Stimulated activated CD4-positive, alpha-beta T cell treated with anti-CD3 and anti-CD28 coated beads, TNF-alpha, amount 100 ng/mL, for 1 hour (primary cell): ENCODE measurements around the gene REPIN1.

Experiments used
- DNase-seq, 3 donors: peaks; one replicate each; pipeline ENCODE4 v3.0.0-alpha.2; 2020; ENCODE audit warnings: low read depth in 3 of 3, low spot score in 1 of 3

Gene REPIN1

DNA sequence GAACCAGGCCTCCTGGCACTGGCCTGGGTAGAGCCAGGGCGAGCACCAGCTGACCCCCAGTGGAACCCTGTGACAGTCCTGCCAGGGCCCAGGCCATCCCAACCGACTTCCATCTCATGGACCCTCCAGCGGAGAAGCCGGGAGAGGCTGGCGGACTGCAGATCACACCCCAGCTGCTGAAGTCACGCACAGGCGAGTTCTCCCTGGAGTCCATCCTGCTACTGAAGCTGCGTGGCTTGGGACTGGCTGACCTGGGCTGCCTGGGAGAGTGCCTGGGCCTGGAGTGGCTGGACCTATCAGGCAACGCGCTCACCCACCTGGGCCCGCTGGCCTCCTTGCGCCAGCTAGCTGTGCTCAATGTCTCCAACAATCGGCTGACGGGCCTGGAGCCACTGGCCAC lies 31.9 kb upstream of the REPIN1 start:
- DNase-seq, result no peak

- no peak for DNase-seq
Measured at GRCh38 chr7:150337179-150337578, 31.4 kb upstream of the REPIN1 start.

- no peak for DNase-seq
Measured at GRCh38 chr7:150337659-150338081, 31.0 kb upstream of the REPIN1 start.

DNA sequence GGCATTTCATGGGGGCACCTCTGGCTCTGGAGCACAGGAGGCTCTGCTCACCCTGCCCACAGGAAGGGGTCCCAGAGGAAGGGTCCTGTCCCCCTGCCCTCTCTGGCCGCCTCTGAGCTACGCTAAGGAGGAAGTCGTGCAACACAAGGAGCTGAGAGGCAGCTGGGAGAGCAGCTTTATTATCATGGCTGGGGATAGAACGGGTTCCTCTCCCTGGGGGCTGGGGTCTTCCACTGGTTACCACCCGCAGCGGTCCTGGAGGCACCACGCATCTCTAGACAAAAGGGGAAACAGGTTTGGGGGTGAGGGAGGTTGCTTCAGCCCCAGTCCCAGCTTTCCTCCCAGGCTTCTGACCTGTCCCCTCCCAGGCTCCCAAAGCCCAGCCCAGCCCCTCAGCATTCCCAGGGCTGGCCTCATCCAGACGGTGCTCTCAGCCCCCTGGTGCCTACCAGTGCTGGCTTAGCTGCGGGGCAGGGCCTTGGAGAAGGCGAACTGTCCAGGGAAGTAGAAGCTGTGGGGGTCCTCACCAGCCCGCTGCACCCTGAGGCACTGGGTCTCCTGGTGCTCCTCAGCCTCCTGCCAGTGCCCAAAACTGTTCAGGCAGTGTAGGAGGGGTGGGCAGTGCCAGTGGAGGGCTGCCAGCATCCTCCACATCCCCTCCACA lies 30.3 kb upstream of the REPIN1 start:
- no peak for DNase-seq

DNA sequence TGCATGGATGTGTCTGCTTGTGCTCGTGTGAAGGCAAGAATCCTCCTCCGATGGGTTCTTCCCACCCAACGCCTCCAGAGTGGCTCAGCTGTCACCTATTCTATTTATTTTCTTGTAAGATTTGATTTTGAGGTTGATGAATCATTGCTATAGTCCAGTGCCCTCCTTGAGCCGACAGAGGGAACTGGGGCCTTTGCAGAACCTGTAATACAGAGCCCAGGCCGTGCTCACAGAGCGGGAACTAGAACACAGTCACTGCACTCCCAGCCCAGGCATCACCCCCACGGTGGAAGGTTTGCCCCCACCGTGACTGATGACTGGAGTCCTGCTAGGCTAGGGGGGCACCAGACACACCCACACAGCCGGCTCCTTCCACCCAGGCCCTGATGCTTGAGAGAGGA lies 29.2 kb upstream of the REPIN1 start:
- no peak for DNase-seq

DNA sequence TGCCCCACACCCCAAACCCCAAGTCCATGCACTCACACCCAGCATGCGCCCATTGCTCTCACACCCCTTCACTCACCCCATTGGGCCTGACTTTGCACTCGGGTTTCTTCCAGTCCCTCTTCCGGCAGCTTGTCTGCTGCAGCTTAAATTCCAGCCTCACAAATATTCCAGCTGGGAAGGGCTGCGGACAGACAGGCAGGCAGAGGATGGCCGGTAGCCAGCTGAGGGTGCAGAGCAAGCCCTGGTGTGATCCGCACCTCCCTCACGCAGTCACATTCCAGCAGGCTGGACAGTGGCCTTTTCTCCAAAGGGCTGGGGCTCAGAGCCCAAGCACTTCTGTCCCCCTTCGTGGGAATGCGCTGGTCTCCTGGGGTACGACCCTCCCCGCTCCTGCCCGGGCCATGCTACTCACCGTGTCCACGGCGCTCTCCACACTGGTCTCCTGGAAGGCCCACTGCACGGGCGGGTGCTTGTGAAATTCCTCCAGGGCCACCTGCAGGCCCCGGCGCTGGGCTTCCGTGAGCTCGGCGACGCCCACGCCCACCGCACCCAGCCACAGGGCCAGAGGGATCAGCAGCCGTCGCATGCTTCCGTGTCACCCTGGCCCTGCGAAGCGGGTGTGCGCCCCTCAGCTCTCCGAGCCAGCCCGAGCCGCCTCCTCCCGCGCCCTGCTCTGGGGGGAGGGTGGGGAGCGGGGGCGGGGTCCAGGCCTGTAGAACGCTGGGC lies 28.4 kb upstream of the REPIN1 start:
- no peak for DNase-seq

- no peak for DNase-seq
Measured at GRCh38 chr7:150340875-150341262, 27.8 kb upstream of the REPIN1 start.

- DNase-seq, result no peak
Measured at GRCh38 chr7:150341263-150342120, 27.1 kb upstream of the REPIN1 start, which contains the start of gene RARRES2. RARRES2 (minus strand) TSS chr7:150341629; CDS start chr7:150340609, 1,020 bp downstream.

DNA sequence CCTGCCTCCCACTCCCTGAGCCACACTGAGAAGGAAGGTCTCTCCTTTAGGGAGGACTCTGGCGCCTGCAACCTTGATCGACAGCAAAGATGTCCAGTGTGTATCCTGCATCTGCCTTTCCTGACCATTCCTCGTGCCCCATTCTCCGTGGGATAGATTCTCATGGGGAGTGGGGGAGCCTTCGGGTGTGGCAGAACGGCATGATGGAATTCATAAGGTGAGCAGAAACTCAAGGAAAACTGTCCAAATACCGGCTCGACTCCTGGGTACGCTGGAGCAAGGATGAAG lies 26.6 kb upstream of the REPIN1 start:
- no peak for DNase-seq

DNA sequence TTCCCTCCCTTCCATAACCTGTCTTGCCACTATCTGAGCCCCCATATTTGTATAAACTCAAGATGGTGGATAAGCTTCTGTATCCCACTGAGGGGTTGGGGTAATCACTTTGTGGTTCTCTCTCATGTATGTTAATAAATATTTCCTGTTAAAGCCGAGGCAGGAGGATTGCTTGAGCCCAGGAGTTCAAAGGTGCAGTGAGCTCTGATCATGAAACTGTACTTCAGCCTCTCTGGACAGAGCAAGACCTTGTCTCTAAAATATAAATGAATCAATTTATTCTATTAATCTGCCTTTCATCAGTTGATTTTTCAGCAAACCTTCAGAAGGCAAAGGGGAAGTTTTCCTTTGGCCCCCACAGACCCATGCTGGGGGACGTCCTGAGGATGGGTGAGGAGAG lies 25.4 kb upstream of the REPIN1 start:
- no peak for DNase-seq

DNA sequence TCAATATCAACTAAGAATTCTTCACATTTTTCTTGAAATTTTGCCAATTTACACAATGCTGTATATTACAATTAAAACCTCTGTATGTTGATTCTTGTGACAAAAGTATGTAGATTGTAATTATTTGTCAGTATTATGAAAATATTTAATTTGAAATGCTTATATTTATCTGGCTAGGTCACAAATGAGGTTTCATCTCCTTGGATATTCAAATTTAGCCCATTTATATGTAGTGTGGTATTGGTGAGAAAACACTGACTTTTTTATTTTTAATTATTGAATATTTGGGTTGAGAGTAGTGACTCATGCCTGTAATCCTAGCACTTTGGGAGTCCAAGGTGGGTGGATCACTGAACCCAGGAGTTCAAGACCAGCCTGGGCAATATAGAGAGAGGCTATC lies 24.3 kb upstream of the REPIN1 start:
- no peak for DNase-seq

GRCh38 chr7:150345012-150345411 lies 23.6 kb upstream of the REPIN1 start:
- no peak for DNase-seq

GRCh38 chr7:150346922-150347321 lies 21.7 kb upstream of the REPIN1 start:
- no peak for DNase-seq

GRCh38 chr7:150351587-150352194 lies 16.9 kb upstream of the REPIN1 start:
- no peak for DNase-seq

- no peak for DNase-seq
Measured at GRCh38 chr7:150355666-150356059, 13.0 kb upstream of the REPIN1 start.

DNA sequence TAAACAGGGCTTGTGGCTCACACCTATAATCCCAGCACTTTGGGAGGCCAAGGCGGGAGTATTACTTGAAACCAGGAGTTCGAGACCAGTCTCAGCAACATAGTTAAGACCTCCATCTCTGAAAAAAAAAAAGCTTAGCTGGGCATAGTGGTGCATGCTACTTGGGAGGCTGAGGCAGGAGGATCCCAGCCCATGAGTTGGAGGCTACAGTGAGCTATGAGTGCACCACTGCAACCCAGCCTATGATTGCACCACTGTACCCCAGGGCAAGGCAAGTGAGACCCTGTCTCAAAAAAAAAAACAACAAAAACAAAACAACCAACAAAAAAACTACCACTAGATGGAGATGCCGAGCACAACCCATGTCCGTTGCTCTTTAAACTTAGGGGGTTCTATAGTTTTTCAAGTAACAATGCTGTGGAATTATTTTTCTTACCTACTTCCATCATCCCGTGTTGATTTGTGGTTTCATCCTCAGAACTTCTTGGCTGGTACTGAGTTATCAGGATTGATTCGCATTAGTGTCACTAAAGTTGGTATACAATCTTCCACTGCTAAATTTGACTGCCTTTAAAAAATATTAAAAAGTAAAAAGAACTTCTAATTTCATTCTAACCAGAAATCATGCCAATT lies 12.2 kb upstream of the REPIN1 start:
- DNase-seq, result no peak

DNA sequence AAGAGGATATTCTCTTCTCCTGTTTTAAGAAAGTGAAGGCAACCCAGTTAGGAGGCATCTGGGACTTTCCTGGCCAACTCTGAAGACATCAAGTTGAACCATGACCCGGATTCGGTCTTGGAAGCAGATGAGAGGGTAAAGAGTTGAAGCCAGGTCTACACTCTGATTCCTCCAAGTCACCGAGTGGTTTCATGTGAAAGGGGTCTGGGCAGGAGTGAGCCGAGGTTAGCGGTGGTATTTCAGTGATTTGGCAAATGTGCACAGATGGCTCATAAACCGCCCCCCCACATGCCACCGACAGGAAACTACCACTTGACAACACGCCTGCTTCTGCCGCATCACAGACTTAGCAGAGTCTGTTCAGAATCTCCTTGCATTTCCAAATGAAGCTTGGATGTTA lies 11.4 kb upstream of the REPIN1 start:
- DNase-seq, result peak in 1 of 3 donors; percentile 33

DNA sequence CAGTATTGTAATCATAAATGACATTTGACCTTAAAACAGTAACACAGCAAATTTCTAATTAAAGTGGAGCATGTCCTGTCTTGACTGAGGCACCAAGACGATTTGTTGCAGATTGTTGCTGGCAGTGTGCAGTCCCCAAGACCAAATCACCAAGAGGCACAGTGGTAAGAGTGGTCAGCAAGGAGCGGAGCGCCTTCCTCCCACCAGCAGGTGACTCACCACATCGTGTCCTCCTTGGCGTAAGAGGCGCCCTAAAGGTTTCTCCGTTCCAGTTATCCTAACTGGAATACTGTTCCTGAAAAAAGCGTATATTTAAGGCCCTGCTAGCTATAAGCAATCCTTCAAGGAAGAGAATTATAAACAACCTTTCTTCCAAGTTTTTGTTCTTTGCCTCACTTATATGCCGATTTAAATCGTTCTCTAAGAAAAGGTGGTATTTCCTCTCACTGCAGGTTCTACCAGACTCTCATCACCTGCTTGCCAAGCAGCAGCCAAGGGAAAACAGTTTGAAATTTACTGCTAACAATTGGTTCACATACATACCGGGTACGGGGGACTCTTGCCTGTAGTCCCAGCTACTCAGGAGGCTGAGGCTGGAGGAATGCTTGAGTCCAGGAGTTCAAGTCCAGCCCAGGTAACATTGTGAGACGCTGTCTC lies 10.7 kb upstream of the REPIN1 start:
- no peak for DNase-seq

GRCh38 chr7:150358433-150358832 lies 10.2 kb upstream of the REPIN1 start:
- DNase-seq, result no peak

- DNase-seq, result no peak
Measured at GRCh38 chr7:150358988-150359621, 9.5 kb upstream of the REPIN1 start.
